Measurements from ENCODE around the gene MNT.

MNT gene

DNA sequence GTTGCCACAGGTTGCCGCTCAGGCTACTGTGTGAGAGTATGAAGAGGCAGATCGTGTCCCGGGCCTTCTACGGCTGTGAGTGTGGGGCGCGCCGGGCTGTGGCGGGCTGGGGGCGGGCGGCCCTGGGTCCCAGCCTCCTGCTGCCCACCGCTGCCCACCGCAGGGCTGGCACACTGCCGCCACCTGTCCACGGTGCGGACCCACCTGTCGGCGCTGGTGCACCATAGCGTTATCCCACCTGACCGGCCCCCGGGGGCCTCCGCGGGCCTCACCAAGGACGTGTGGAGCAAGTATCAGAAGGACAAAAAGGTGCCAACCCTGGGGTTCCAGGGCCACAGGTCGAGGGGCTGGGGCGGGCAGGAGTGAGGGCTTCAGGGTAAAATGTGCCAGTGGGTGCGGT, 28.7 kb downstream of the MNT start:
- H3K27me3 ChIP-seq (ENCODE audit: control insufficient read depth in 3 of 3, insufficient read depth in 3 of 3, low read depth in 1 of 3, low read length in 3 of 3): no peaks in the 10 kb centered on the region
- no peaks in the 10 kb centered on the region for H3K79me1 ChIP-seq (ENCODE audit: low read depth, low read length)
- H3K18ac ChIP-seq (ENCODE audit: low read length): no peak overlapping the region
- no peak overlapping the region for H2BK5ac ChIP-seq (ENCODE audit: low read length)
- peaks cover 2 to 9% of the 10 kb centered on the region in 2 donors for H3K4me1 ChIP-seq (ENCODE audit: control insufficient read depth in 2 of 2, insufficient read depth in 1 of 2, low read depth in 1 of 2, low read length in 2 of 2)
- H2BK12ac ChIP-seq (ENCODE audit: low read length): no peak overlapping the region
- no peak overlapping the region for H2BK120ac ChIP-seq (ENCODE audit: low read depth, low read length)
- peak overlapping the region; percentile 36 for H3K9ac ChIP-seq (ENCODE audit: low read depth, low read length, poor library complexity)
- H3K4ac ChIP-seq (ENCODE audit: low read length): no peak overlapping the region
- H3K27ac ChIP-seq (replicated peaks; ENCODE audit: low read length): no peak overlapping the region
- H3K23ac ChIP-seq (ENCODE audit: low read depth, low read length, poor library complexity): no peak overlapping the region
- DNase-seq (ENCODE audit: low spot score): no peak
- H4K91ac ChIP-seq (ENCODE audit: low read depth, low read length, poor library complexity): peak overlapping the region; percentile 43
- no peak overlapping the region for H2BK15ac ChIP-seq (ENCODE audit: low read length)
- no peak overlapping the region for H4K8ac ChIP-seq (ENCODE audit: low read depth, low read length)
- no peak overlapping the region for H3K14ac ChIP-seq (ENCODE audit: low read length)
- WGBS, 2 donors (ENCODE audit: extremely low coverage in 2 of 2, insufficient read length in 2 of 2, insufficient replicate concordance in 1 of 2): no CpG with 5 or more reads among the region's 26 CpGs
- H3K36me3 ChIP-seq (replicated peaks in 1 of 2; ENCODE audit: control insufficient read depth in 2 of 2, insufficient read depth in 2 of 2, low read length in 2 of 2): peaks cover 37 to 53% of the 10 kb centered on the region in 2 donors
- H2AK5ac ChIP-seq (ENCODE audit: low read depth, low read length): no peak overlapping the region
- no peak overlapping the region for H3K4me3 ChIP-seq (ENCODE audit: low read length in 2 of 2)
- no peak overlapping the region for H3K4me2 ChIP-seq (ENCODE audit: insufficient read depth, low read length, poor library complexity, severe bottlenecking)
- peaks cover 0 to 1% of the 10 kb centered on the region in 2 donors for H3K9me3 ChIP-seq (replicated peaks in 1 of 2; ENCODE audit: control insufficient read depth in 2 of 2, insufficient read depth in 1 of 2, low read depth in 1 of 2, low read length in 2 of 2)
- no peak overlapping the region for H2AFZ ChIP-seq (ENCODE audit: low read length)

- no peak overlapping the region for H3K4me3 ChIP-seq (ENCODE audit: low read length in 2 of 2)
- no peaks in the 10 kb centered on the region for H3K79me1 ChIP-seq (ENCODE audit: low read depth, low read length)
- no peaks in the 10 kb centered on the region for H3K27me3 ChIP-seq (ENCODE audit: control insufficient read depth in 3 of 3, insufficient read depth in 3 of 3, low read depth in 1 of 3, low read length in 3 of 3)
- H4K91ac ChIP-seq (ENCODE audit: low read depth, low read length, poor library complexity): no peak overlapping the region
- H3K4ac ChIP-seq (ENCODE audit: low read length): no peak overlapping the region
- WGBS, 2 donors (ENCODE audit: extremely low coverage in 2 of 2, insufficient read length in 2 of 2, insufficient replicate concordance in 1 of 2): no CpG with 5 or more reads among the region's 30 CpGs
- DNase-seq (ENCODE audit: low spot score): no peak
- no peak overlapping the region for H2BK5ac ChIP-seq (ENCODE audit: low read length)
- H3K23ac ChIP-seq (ENCODE audit: low read depth, low read length, poor library complexity): peak overlapping the region; percentile 44
- H2BK15ac ChIP-seq (ENCODE audit: low read length): no peak overlapping the region
- no peak overlapping the region for H3K27ac ChIP-seq (replicated peaks; ENCODE audit: low read length)
- no peak overlapping the region for H3K18ac ChIP-seq (ENCODE audit: low read length)
- peaks cover 2 to 9% of the 10 kb centered on the region in 2 donors for H3K4me1 ChIP-seq (ENCODE audit: control insufficient read depth in 2 of 2, insufficient read depth in 1 of 2, low read depth in 1 of 2, low read length in 2 of 2)
- H2BK120ac ChIP-seq (ENCODE audit: low read depth, low read length): no peak overlapping the region
- peak overlapping the region; percentile 53 for H4K8ac ChIP-seq (ENCODE audit: low read depth, low read length)
- no peak overlapping the region for H2BK12ac ChIP-seq (ENCODE audit: low read length)
- H3K36me3 ChIP-seq (replicated peaks in 1 of 2; ENCODE audit: control insufficient read depth in 2 of 2, insufficient read depth in 2 of 2, low read length in 2 of 2): peaks cover 33 to 53% of the 10 kb centered on the region in 2 donors
- peak overlapping the region; percentile 71 for H2AK5ac ChIP-seq (ENCODE audit: low read depth, low read length)
- H3K14ac ChIP-seq (ENCODE audit: low read length): no peak overlapping the region
- H3K9ac ChIP-seq (ENCODE audit: low read depth, low read length, poor library complexity): peak overlapping the region; percentile 54
- no peak overlapping the region for H2AFZ ChIP-seq (ENCODE audit: low read length)
- no peaks in the 10 kb centered on the region for H3K9me3 ChIP-seq (replicated peaks in 1 of 2; ENCODE audit: control insufficient read depth in 2 of 2, insufficient read depth in 1 of 2, low read depth in 1 of 2, low read length in 2 of 2)
- H3K4me2 ChIP-seq (ENCODE audit: insufficient read depth, low read length, poor library complexity, severe bottlenecking): no peak overlapping the region
Observed at GRCh38 chr17:2371183-2372130, 29.4 kb downstream of the MNT start.

DNA sequence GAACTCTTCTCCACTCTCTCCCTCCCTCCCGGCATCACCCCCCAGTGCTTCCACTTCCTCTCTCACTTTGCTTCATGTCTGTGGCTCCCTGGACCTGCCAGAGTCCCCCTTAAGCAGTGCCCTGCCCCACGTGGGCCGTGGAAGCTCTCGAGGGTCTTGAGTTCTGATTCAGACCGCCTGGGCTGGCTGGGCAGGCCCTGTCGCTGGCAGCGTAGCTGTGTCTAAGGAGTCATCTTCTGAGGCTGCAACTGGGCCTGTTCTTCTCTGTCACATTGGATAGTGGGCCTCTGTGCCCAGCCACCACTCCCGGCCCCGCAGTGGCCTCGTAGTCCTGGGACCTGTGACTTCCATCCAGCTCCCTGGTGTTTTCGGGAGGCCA, 30.7 kb downstream of the MNT start:
- Histone ChIP-seq H3K23ac (ENCODE audit: low read depth, low read length, poor library complexity) (no peak overlapping the region), H2AFZ (ENCODE audit: low read length) (no peak overlapping the region), H3K27ac (replicated peaks; ENCODE audit: low read length) (no peak overlapping the region), H3K79me1 (ENCODE audit: low read depth, low read length) (no peaks in the 10 kb centered on the region), H4K91ac (ENCODE audit: low read depth, low read length, poor library complexity) (no peak overlapping the region), H4K8ac (ENCODE audit: low read depth, low read length) (no peak overlapping the region), H2BK5ac (ENCODE audit: low read length) (peak overlapping the region; percentile 43), H3K27me3 (ENCODE audit: control insufficient read depth in 3 of 3, insufficient read depth in 3 of 3, low read depth in 1 of 3, low read length in 3 of 3) (no peaks in the 10 kb centered on the region), H3K9me3 (replicated peaks in 1 of 2; ENCODE audit: control insufficient read depth in 2 of 2, insufficient read depth in 1 of 2, low read depth in 1 of 2, low read length in 2 of 2) (no peaks in the 10 kb centered on the region), H3K14ac (ENCODE audit: low read length) (no peak overlapping the region), H2BK15ac (ENCODE audit: low read length) (no peak overlapping the region), H3K18ac (ENCODE audit: low read length) (no peak overlapping the region), H3K4me2 (ENCODE audit: insufficient read depth, low read length, poor library complexity, severe bottlenecking) (no peak overlapping the region), H3K4me3 (ENCODE audit: low read length in 2 of 2) (no peak overlapping the region), H2BK12ac (ENCODE audit: low read length) (no peak overlapping the region), H3K36me3 (replicated peaks in 1 of 2; ENCODE audit: control insufficient read depth in 2 of 2, insufficient read depth in 2 of 2, low read length in 2 of 2) (peaks cover 28 to 47% of the 10 kb centered on the region in 2 donors), H3K9ac (ENCODE audit: low read depth, low read length, poor library complexity) (peak overlapping the region; percentile 9), H3K4me1 (ENCODE audit: control insufficient read depth in 2 of 2, insufficient read depth in 1 of 2, low read depth in 1 of 2, low read length in 2 of 2) (peaks cover 2 to 9% of the 10 kb centered on the region in 2 donors), H2AK5ac (ENCODE audit: low read depth, low read length) (no peak overlapping the region), H2BK120ac (ENCODE audit: low read depth, low read length) (no peak overlapping the region), H3K4ac (ENCODE audit: low read length) (no peak overlapping the region)
- DNase-seq (ENCODE audit: low spot score): no peak
- no CpG with 5 or more reads among the region's 11 CpGs for WGBS, 2 donors (ENCODE audit: extremely low coverage in 2 of 2, insufficient read length in 2 of 2, insufficient replicate concordance in 1 of 2)

GRCh38 chr17:2369551-2370210, 31.2 kb downstream of the MNT start:
- Histone ChIP-seq H3K23ac (ENCODE audit: low read depth, low read length, poor library complexity) (no peak overlapping the region), H4K8ac (ENCODE audit: low read depth, low read length) (no peak overlapping the region)

More at GRCh38 chr17:2369551-2370210, 31.2 kb downstream of the MNT start:
- H2AK5ac ChIP-seq (ENCODE audit: low read depth, low read length): no peak overlapping the region
- no peaks in the 10 kb centered on the region for H3K9me3 ChIP-seq (replicated peaks in 1 of 2; ENCODE audit: control insufficient read depth in 2 of 2, insufficient read depth in 1 of 2, low read depth in 1 of 2, low read length in 2 of 2)
- H3K27me3 ChIP-seq (ENCODE audit: control insufficient read depth in 3 of 3, insufficient read depth in 3 of 3, low read depth in 1 of 3, low read length in 3 of 3): no peaks in the 10 kb centered on the region
- H3K79me1 ChIP-seq (ENCODE audit: low read depth, low read length): no peaks in the 10 kb centered on the region
- no CpG with 5 or more reads among the region's 20 CpGs for WGBS, 2 donors (ENCODE audit: extremely low coverage in 2 of 2, insufficient read length in 2 of 2, insufficient replicate concordance in 1 of 2)
- H3K18ac ChIP-seq (ENCODE audit: low read length): peak overlapping the region; percentile 67
- H3K36me3 ChIP-seq (replicated peaks in 1 of 2; ENCODE audit: control insufficient read depth in 2 of 2, insufficient read depth in 2 of 2, low read length in 2 of 2): peaks cover 33 to 47% of the 10 kb centered on the region in 2 donors
- H2BK15ac ChIP-seq (ENCODE audit: low read length): no peak overlapping the region
- DNase-seq (ENCODE audit: low spot score): no peak
- H2BK120ac ChIP-seq (ENCODE audit: low read depth, low read length): no peak overlapping the region
- no peak overlapping the region for H3K27ac ChIP-seq (replicated peaks; ENCODE audit: low read length)
- no peak overlapping the region for H3K4ac ChIP-seq (ENCODE audit: low read length)
- no peak overlapping the region for H2BK12ac ChIP-seq (ENCODE audit: low read length)
- H2BK5ac ChIP-seq (ENCODE audit: low read length): peak overlapping the region; percentile 43
- H3K9ac ChIP-seq (ENCODE audit: low read depth, low read length, poor library complexity): peak overlapping the region; percentile 47
- H3K4me1 ChIP-seq (ENCODE audit: control insufficient read depth in 2 of 2, insufficient read depth in 1 of 2, low read depth in 1 of 2, low read length in 2 of 2): peaks cover 2 to 9% of the 10 kb centered on the region in 2 donors
- H4K91ac ChIP-seq (ENCODE audit: low read depth, low read length, poor library complexity): no peak overlapping the region
- no peak overlapping the region for H3K4me3 ChIP-seq (ENCODE audit: low read length in 2 of 2)
- no peak overlapping the region for H2AFZ ChIP-seq (ENCODE audit: low read length)
- no peak overlapping the region for H3K14ac ChIP-seq (ENCODE audit: low read length)
- H3K4me2 ChIP-seq (ENCODE audit: insufficient read depth, low read length, poor library complexity, severe bottlenecking): no peak overlapping the region

Measured in neuronal stem cell (in vitro differentiated cells).